ENCODE measurements around the gene NKX1-2.
A peak's percentile ranks its signal among the peaks of the same experiment; 100 is the strongest.

The NKX1-2 gene

GRCh38 chr10:124467165-124467564, 17.3 kb upstream of the NKX1-2 start:
- H3K4me3 Mint-ChIP-seq: no peak overlapping the region

DNA sequence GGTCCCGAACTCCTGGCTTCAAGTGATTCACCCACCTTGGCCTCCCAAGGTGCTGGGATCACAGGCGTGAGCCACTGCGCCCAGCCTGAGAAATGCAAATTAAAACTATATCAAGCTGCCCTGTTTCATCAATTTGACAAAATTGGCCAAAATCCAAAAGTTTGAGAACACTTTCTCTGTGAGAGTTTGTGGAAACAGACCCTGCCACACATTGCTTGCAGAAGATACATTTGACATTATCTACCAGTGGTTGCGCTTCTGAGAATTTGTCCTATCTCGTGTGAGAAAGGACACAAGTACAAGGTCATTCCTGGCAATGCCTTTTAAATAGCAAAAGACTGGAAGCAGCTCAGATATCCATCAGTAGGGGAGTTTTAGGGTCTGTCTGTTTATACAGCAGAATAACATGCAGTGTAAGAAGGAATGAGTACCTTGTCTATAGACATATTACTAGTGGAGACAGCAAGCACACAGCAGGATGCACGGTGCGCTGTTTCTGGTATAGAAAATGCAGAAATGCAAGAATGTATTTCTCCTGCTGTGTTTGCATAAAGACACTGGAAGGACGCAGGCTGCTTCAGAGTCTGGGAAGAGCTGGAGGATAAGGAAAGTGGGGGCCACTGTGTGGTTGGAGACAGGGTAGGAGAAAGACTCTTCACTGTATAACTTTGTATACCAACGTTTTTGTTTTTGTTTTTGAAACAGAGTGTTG, 16.1 kb upstream of the NKX1-2 start:
- Mint-ChIP-seq H3K36me3 (peaks cover 15% of the 10 kb centered on the region), H3K27me3 (peaks cover 4% of the 10 kb centered on the region), H3K4me1 (peaks cover 37% of the 10 kb centered on the region), H3K27ac (peak overlapping the region; percentile 65), H3K9me3 (no peaks in the 10 kb centered on the region), H3K4me3 (no peak overlapping the region)
- DNase-seq: no peak
- CTCF ChIA-PET: no interaction called here

More at GRCh38 chr10:124467165-124467564, 17.3 kb upstream of the NKX1-2 start:
- H3K27me3 Mint-ChIP-seq: no peaks in the 10 kb centered on the region
- H3K27ac Mint-ChIP-seq: no peak overlapping the region
- H3K4me1 Mint-ChIP-seq: peaks cover 32% of the 10 kb centered on the region
- DNase-seq: no peak
- CTCF ChIA-PET: no interaction called here
- H3K36me3 Mint-ChIP-seq: peaks cover 15% of the 10 kb centered on the region
- no peaks in the 10 kb centered on the region for H3K9me3 Mint-ChIP-seq

- Mint-ChIP-seq H3K4me1 (peaks cover 37% of the 10 kb centered on the region), H3K9me3 (no peaks in the 10 kb centered on the region), H3K4me3 (peak overlapping the region; percentile 33), H3K27me3 (peaks cover 6% of the 10 kb centered on the region), H3K36me3 (peaks cover 15% of the 10 kb centered on the region), H3K27ac (peak overlapping the region; percentile 84)
- CTCF ChIA-PET: interaction anchor here (1.0 to 1.2 kb wide), 2 partner anchors 16 to 28 kb away, joined by 3 to 4 read pairs; no protein-coding TSS in a partner anchor
- DNase-seq: peak; percentile 36
Observed at GRCh38 chr10:124465003-124465776, 15.4 kb upstream of the NKX1-2 start.

DNA sequence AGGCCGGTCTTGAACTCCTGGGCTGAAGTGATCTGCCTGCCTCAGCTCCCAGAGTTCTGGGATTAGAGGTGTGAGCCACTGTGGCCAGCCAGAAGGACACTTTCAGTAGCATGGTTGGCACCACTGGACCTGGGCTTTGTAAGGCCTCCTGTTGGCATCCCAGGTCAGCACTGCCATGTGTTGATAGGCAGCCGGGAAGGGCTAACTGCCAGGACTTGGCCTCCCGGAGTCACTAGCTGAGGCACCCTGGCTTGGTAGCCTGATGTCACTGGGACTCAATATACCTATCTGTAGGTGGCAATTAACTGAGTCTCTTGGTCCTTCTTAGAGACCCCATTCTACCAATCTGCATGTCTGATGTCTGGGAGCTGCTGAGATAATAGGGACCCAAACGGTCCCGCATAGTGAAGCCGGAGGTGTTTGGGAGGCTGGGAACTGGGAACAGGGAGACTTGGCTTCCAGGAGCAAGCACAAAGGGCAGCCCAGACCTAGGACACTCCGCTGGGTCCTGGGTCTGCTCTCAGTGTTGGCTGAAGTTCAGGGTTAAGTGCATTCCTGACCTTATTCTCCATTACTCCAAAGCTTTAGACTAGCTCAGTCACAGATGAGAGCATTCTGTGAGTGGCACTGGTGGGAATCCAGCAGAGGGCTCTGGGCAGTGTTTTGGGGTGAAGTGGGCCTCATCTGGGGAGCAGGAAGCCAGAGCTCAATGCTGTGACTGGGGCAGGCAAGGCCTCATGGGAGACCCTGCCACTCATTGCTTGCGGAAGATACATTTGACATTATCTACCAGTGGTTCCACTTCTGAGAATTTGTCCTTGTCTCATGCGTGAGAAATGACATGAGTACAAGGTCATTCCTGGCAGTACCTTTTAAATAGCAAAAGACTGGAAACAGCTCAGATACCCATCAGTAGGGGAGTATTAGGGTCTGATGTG, 14.5 kb upstream of the NKX1-2 start:
- H3K36me3 Mint-ChIP-seq: peaks cover 15% of the 10 kb centered on the region
- H3K4me1 Mint-ChIP-seq: peaks cover 37% of the 10 kb centered on the region
- CTCF ChIA-PET: interaction anchor here (1.0 to 1.2 kb wide), 2 partner anchors 16 to 29 kb away, joined by 3 to 4 read pairs; no protein-coding TSS in a partner anchor
- H3K9me3 Mint-ChIP-seq: no peaks in the 10 kb centered on the region
- H3K27ac Mint-ChIP-seq: peak overlapping the region; percentile 84
- H3K27me3 Mint-ChIP-seq: peaks cover 13% of the 10 kb centered on the region
- no peak overlapping the region for H3K4me3 Mint-ChIP-seq
- no peak for DNase-seq

DNA sequence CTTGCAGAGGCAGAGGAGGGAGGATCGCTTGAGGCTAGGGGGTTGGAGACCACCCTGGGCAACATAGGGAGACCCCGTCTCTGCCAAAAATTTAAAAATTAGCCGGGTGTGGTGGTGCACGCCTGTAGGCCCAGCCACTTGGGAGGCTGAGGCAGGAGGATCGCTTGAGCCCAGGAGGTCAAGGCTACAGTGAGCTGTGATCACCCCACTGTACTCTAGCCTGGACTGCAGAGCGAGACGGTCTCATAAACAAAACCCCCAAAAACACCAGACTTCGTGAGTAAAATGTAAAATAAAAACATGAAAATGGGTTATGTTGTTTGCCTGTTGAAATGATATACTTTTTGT, 12.5 kb upstream of the NKX1-2 start:
- Mint-ChIP-seq H3K9me3 (no peaks in the 10 kb centered on the region), H3K36me3 (peaks cover 15% of the 10 kb centered on the region), H3K27ac (peak overlapping the region; percentile 87), H3K27me3 (peaks cover 29% of the 10 kb centered on the region), H3K4me3 (peak overlapping the region; percentile 88), H3K4me1 (peaks cover 37% of the 10 kb centered on the region)
- CTCF ChIA-PET: no interaction called here
- no peak for DNase-seq

DNA sequence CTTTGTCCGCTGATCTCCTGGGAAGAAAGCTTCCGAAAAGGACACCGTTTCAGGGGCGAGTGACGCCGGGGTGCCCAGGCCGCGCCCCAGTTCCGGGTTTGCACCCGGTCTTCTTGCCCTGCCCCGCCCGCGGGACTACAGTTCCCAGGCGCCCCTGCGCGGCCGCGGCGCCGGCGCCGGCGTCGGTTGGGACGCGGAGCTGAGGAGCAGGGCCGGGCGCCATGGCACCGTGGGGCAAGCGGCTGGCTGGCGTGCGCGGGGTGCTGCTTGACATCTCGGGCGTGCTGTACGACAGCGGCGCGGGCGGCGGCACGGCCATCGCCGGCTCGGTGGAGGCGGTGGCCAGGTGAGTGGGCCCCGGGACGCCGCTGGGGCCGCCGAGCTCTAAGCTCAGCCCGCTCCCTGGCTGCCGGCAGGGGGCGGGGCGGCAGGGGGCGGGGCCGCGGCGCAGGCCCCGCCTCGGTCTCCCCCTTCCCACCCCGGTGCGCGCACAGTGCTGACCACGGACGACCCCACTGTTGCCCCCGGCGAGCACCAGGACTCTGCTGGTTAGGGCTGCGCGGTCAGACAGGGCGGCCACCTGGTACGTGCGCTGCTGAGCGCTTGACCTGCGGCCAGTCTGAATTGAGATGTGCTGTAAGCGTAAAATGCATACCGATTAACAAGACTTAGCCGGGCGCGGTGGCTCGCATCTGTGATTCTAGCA, 12.0 kb upstream of the NKX1-2 start, which contains the start of gene LHPP:
Gene LHPP (plus strand): TSS at position 182 of the 706 bp plus-strand sequence. CDS start 40 bp downstream, at position 222.
- Mint-ChIP-seq H3K4me3 (peak within 1 kb of the TSS; percentile 88), H3K9me3 (no peaks in the 10 kb centered on the region), H3K36me3 (peaks cover 15% of the 10 kb centered on the region), H3K27ac (peak within 1 kb of the TSS; percentile 89), H3K27me3 (peaks cover 34% of the 10 kb centered on the region), H3K4me1 (peaks cover 35% of the 10 kb centered on the region)
- peak; percentile 89 for DNase-seq
- CTCF ChIA-PET: no interaction called here

GRCh38 chr10:124460144-124460543, 10.3 kb upstream of the NKX1-2 start:
- H3K4me3 Mint-ChIP-seq: no peak overlapping the region
- H3K4me1 Mint-ChIP-seq: peaks cover 24% of the 10 kb centered on the region
- no peaks in the 10 kb centered on the region for H3K9me3 Mint-ChIP-seq
- DNase-seq: no peak
- peaks cover 12% of the 10 kb centered on the region for H3K36me3 Mint-ChIP-seq
- no peak overlapping the region for H3K27ac Mint-ChIP-seq
- CTCF ChIA-PET: no interaction called here
- H3K27me3 Mint-ChIP-seq: peaks cover 51% of the 10 kb centered on the region

- peaks cover 58% of the 10 kb centered on the region for H3K27me3 Mint-ChIP-seq
- CTCF ChIA-PET: no interaction called here
Observed at GRCh38 chr10:124459395-124459794, 9.6 kb upstream of the NKX1-2 start.

DNA sequence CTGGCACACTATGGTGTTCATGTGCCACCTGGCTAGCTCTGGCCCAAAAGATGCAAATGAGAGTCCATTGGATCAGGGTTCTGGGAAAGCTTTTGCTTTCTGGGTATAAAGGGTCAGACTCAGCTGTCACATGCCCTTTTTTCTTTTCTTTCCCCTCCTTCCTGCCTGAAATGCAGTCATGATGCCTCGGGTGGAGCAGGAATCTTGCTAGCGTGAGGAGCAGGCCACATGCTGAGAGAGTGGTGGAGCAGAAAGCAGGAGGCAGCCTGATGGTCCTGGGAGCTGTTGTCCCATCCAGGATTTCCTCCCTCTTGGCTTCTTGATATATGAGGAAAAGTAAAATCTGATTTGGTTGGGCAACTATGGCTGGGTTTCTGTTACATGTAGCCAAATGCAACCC, 9.1 kb upstream of the NKX1-2 start:
- H3K9me3 Mint-ChIP-seq: no peaks in the 10 kb centered on the region
- H3K4me1 Mint-ChIP-seq: peaks cover 11% of the 10 kb centered on the region
- peaks cover 63% of the 10 kb centered on the region for H3K27me3 Mint-ChIP-seq
- no peak for DNase-seq
- CTCF ChIA-PET: no interaction called here
- H3K36me3 Mint-ChIP-seq: peaks cover 3% of the 10 kb centered on the region
- H3K27ac Mint-ChIP-seq: no peak overlapping the region
- no peak overlapping the region for H3K4me3 Mint-ChIP-seq

More at GRCh38 chr10:124459395-124459794, 9.6 kb upstream of the NKX1-2 start:
- H3K36me3 Mint-ChIP-seq: peaks cover 6% of the 10 kb centered on the region
- no peak for DNase-seq
- H3K4me3 Mint-ChIP-seq: no peak overlapping the region
- H3K27ac Mint-ChIP-seq: no peak overlapping the region
- no peaks in the 10 kb centered on the region for H3K9me3 Mint-ChIP-seq
- peaks cover 16% of the 10 kb centered on the region for H3K4me1 Mint-ChIP-seq

GRCh38 chr10:124458473-124458872, 8.6 kb upstream of the NKX1-2 start:
- peaks cover 67% of the 10 kb centered on the region for H3K27me3 Mint-ChIP-seq
- no peak for DNase-seq
- H3K9me3 Mint-ChIP-seq: no peaks in the 10 kb centered on the region
- H3K36me3 Mint-ChIP-seq: peaks cover 3% of the 10 kb centered on the region
- CTCF ChIA-PET: no interaction called here
- H3K4me1 Mint-ChIP-seq: peaks cover 11% of the 10 kb centered on the region
- H3K4me3 Mint-ChIP-seq: no peak overlapping the region
- H3K27ac Mint-ChIP-seq: no peak overlapping the region

DNA sequence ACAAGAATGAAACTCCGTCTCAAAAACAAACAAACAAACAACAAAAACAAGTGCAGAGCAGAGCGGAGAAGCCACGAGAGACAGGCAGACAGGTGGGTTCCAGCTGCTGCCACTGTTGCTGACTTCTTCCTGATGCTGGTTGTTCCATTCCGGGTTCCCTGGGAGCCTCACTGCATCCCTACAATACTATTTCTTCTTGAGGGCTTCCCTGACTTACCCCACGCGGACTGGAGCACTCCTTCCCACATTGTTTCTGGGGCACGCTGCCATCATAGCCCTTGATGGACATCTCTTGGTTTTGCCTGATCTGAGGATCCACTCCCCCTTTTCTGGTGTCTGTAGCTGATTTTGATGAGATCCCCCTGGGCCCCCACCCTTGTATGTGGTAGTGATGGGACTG, 5.6 kb upstream of the NKX1-2 start:
- H3K27ac Mint-ChIP-seq: peak overlapping the region; percentile 50
- CTCF ChIA-PET: no interaction called here
- H3K4me3 Mint-ChIP-seq: no peak overlapping the region
- H3K9me3 Mint-ChIP-seq: no peaks in the 10 kb centered on the region
- no peak for DNase-seq
- peaks cover 3% of the 10 kb centered on the region for H3K4me1 Mint-ChIP-seq
- H3K36me3 Mint-ChIP-seq: peaks cover 2% of the 10 kb centered on the region
- peaks cover 94% of the 10 kb centered on the region for H3K27me3 Mint-ChIP-seq

- peaks cover 11% of the 10 kb centered on the region for H3K4me1 Mint-ChIP-seq
- H3K27ac Mint-ChIP-seq: no peak overlapping the region
- H3K9me3 Mint-ChIP-seq: no peaks in the 10 kb centered on the region
- H3K27me3 Mint-ChIP-seq: peaks cover 98% of the 10 kb centered on the region
- no peak for DNase-seq
- no peak overlapping the region for H3K4me3 Mint-ChIP-seq
- peaks cover 2% of the 10 kb centered on the region for H3K36me3 Mint-ChIP-seq
- CTCF ChIA-PET: no interaction called here
Observed at GRCh38 chr10:124453960-124454610, 4.2 kb upstream of the NKX1-2 start.

GRCh38 chr10:124451276-124451675, 1.4 kb upstream of the NKX1-2 start:
- Mint-ChIP-seq H3K9me3 (no peaks in the 10 kb centered on the region), H3K4me1 (peaks cover 20% of the 10 kb centered on the region), H3K27me3 (peaks cover 100% of the 10 kb centered on the region), H3K36me3 (peaks cover 2% of the 10 kb centered on the region), H3K27ac (no peak overlapping the region), H3K4me3 (no peak overlapping the region)
- DNase-seq: no peak
- CTCF ChIA-PET: no interaction called here

Data from activated naive CD4-positive, alpha-beta T cell treated with anti-CD3 and anti-CD28 coated beads, Interleukin-2, amount 10 ng/mL, durations not matched to agents 7 days and 5 days (primary cell).